Measurements from ENCODE around the gene TOR3A. TPM values are rescaled to one million over a fixed set of nuclear protein-coding genes. Genes with fewer than 3 reads are reported as not detected.
A peak's percentile ranks its signal among the peaks of the same experiment; 100 is the strongest.

TOR3A gene
- total and polyA plus RNA-seq, 2 donors (not counting 3 experiments of a cell fraction or from before 2014, with no cell fraction given): 14.9 to 16.7 TPM

GRCh38 chr1:179094818-179095217 is 12.9 kb downstream of the TOR3A start:
- peaks cover 2% of the 10 kb centered on the region for H3K79me2 ChIP-seq (ENCODE audit: control insufficient read depth, insufficient read depth, low read length)
- no peaks in the 10 kb centered on the region for H4K20me1 ChIP-seq (replicated peaks; ENCODE audit: control insufficient read depth, extremely low read depth, insufficient read depth, low read length)
- POLR2A ChIA-PET: no interaction called here
- H2AFZ ChIP-seq (ENCODE audit: low read depth, low read length): no peak overlapping the region
- peaks cover 42 to 56% of the 10 kb centered on the region in 2 experiments for H3K36me3 ChIP-seq (ENCODE audit: control insufficient read depth in 2 of 2, extremely low read depth in 1 of 2, insufficient read depth in 2 of 2, low read length in 2 of 2)
- CTCF ChIA-PET: no interaction called here
- FAIRE-seq (no peak), DNase-seq (ENCODE audit: low read depth, low spot score) (no peak)
- H3K4me1 ChIP-seq (ENCODE audit: control insufficient read depth, extremely low read depth, insufficient read depth, low read length): no peaks in the 10 kb centered on the region
- dilution Hi-C loops (cut with MboI; ENCODE audit: extremely low pct_ligation_motif_present, low sequenced_read_pairs) (no loop called here), intact Hi-C loops (cut with micrococcal nuclease) (no loop called here)
- no peak overlapping the region for H3K4me2 ChIP-seq (ENCODE audit: insufficient read depth, low read length)
- no peaks in the 10 kb centered on the region for H3K27me3 ChIP-seq (ENCODE audit: control insufficient read depth in 2 of 2, insufficient read depth in 2 of 2, low read length in 2 of 2)
- H3K4me3 ChIP-seq (replicated peaks in 1 of 3; ENCODE audit: insufficient read depth in 1 of 3, low read depth in 1 of 3, low read length in 3 of 3): no peak overlapping the region
- no TSS peak for BruUV-seq (replicated peaks)
- no peak overlapping the region for H3K9ac ChIP-seq (replicated peaks; ENCODE audit: extremely low read depth, insufficient read depth, low read length)
- no peaks in the 10 kb centered on the region for H3K9me3 ChIP-seq (replicated peaks; ENCODE audit: control insufficient read depth, insufficient read depth, low read length)
- TF ChIP-seq MYC (IDR thresholded peaks at IDR 0.05; ENCODE audit: low read depth, low read length): no peak
- peak; percentile 38 for TF ChIP-seq POLR2AphosphoS5 (IDR thresholded peaks at IDR 0.05; ENCODE audit: insufficient read depth, low read depth, low read length)
- no peak overlapping the region for H3K27ac ChIP-seq (ENCODE audit: insufficient read depth, low read depth, low read length)
- H3K9me1 ChIP-seq (replicated peaks; ENCODE audit: control insufficient read depth, extremely low read depth, insufficient read depth, low read length): no peaks in the 10 kb centered on the region

- Histone ChIP-seq H3K79me2 (ENCODE audit: control insufficient read depth, insufficient read depth, low read length) (peaks cover 5% of the 10 kb centered on the region), H3K4me3 (replicated peaks in 1 of 3; ENCODE audit: insufficient read depth in 1 of 3, low read depth in 1 of 3, low read length in 3 of 3) (no peak overlapping the region), H3K4me2 (ENCODE audit: insufficient read depth, low read length) (no peak overlapping the region), H3K4me1 (ENCODE audit: control insufficient read depth, extremely low read depth, insufficient read depth, low read length) (no peaks in the 10 kb centered on the region), H2AFZ (ENCODE audit: low read depth, low read length) (no peak overlapping the region), H3K9me1 (replicated peaks; ENCODE audit: control insufficient read depth, extremely low read depth, insufficient read depth, low read length) (no peaks in the 10 kb centered on the region), H3K27ac (ENCODE audit: insufficient read depth, low read depth, low read length) (no peak overlapping the region), H3K9me3 (replicated peaks; ENCODE audit: control insufficient read depth, insufficient read depth, low read length) (no peaks in the 10 kb centered on the region), H3K27me3 (ENCODE audit: control insufficient read depth in 2 of 2, insufficient read depth in 2 of 2, low read length in 2 of 2) (no peaks in the 10 kb centered on the region), H3K36me3 (ENCODE audit: control insufficient read depth in 2 of 2, extremely low read depth in 1 of 2, insufficient read depth in 2 of 2, low read length in 2 of 2) (peaks cover 44 to 57% of the 10 kb centered on the region in 2 experiments), H4K20me1 (replicated peaks; ENCODE audit: control insufficient read depth, extremely low read depth, insufficient read depth, low read length) (no peaks in the 10 kb centered on the region), H3K9ac (replicated peaks; ENCODE audit: extremely low read depth, insufficient read depth, low read length) (no peak overlapping the region)
- no peak for TF ChIP-seq FOS (IDR thresholded peaks at IDR 0.05; ENCODE audit: borderline replicate concordance, insufficient read depth, low read length)
- no peak for TF ChIP-seq MYC (IDR thresholded peaks at IDR 0.05; ENCODE audit: low read depth, low read length)
- TF ChIP-seq POLR2AphosphoS5 (IDR thresholded peaks at IDR 0.05; ENCODE audit: insufficient read depth, low read depth, low read length): no peak
- no peak for TF ChIP-seq EZH2 (IDR thresholded peaks at IDR 0.05; ENCODE audit: borderline replicate concordance, low read depth, low read length, severe bottlenecking)
- TF ChIP-seq POLR2A (IDR thresholded peaks at IDR 0.05; ENCODE audit: low read depth, low read length): no peak
- TF ChIP-seq CTCF (IDR thresholded peaks at IDR 0.05; ENCODE audit: extremely low read depth in 1 of 2, insufficient read depth in 1 of 2, low read depth in 1 of 2, low read length in 2 of 2): no peak
- TF ChIP-seq GATA2 (IDR thresholded peaks at IDR 0.05; ENCODE audit: insufficient read depth, insufficient read length, low read depth, low read length): no peak
- no peak for TF ChIP-seq MAX (IDR thresholded peaks at IDR 0.05; ENCODE audit: insufficient read depth, insufficient read length)
- no peak for TF ChIP-seq JUN (IDR thresholded peaks at IDR 0.05; ENCODE audit: borderline replicate concordance, insufficient read depth, insufficient read length, low read depth)
- dilution Hi-C loops (cut with MboI; ENCODE audit: extremely low pct_ligation_motif_present, low sequenced_read_pairs) (no loop called here), intact Hi-C loops (cut with micrococcal nuclease) (no loop called here)
- ChIA-PET POLR2A (no interaction called here), CTCF (no interaction called here)
- peak; percentile 89 for FAIRE-seq
- no peak for DNase-seq (ENCODE audit: low read depth, low spot score)
- BruUV-seq (replicated peaks): TSS peak; percentile 39
These were observed 13.5 kb downstream of the TOR3A start for GRCh38 chr1:179095377-179095776.
